8988T (cell line): ENCODE data around the gene GRM2.
A peak's percentile ranks its signal among the peaks of the same experiment; 100 is the strongest.

ENCODE experiments used
- DNase-seq: peaks from one replicate; pipeline ENCODE4 v3.0.0; 2011

The GRM2 gene

DNA sequence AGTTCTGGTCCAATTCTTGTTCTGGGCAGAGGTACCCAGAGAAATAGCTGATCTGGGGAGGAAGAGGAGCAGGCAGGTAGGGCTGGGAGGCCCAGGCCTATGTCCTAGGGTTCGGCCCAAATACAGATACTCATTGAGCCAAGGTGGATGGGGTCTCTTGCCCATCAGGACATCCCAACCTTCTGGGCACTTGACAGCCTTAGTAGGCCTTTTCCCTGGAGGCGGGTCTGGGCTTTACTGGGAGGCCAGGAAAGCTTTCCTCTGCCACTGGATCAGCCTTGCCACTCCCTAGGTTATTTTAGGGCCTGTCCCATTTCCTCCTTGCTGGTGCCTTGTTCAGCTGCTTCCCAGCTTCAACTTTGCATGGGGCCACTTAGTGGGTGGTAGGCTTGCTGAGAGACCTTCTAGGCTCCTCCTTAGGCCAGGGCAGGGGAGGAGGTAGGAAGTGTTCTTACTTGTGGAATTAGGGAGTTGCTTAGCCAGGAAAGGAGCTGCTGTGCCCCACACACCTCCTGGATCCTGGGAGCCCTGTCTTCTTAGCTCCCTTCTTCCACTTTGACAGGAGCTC lies 26.1 kb upstream of the GRM2 start:
- DNase-seq: no peak

DNA sequence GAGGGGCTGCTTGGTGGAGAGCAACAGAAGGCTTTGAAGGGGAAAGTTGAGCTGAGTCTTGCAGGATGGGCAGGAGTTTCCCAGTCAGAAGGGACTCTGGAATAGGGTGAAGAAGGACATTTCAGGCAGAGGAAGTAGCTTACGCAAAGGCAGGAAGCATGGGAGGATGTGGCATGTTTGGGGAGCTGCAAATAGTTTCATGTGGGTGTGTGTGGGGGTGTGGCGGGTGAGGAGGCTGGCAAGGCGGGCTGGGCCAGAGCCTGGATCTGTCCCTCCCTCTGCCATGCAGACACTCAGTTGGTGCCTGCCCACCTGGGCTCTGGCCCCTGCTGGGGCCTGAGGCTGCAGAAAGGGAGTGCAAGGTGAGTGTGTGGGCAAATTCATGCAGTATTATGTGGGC lies 25.4 kb upstream of the GRM2 start:
- DNase-seq: no peak

DNA sequence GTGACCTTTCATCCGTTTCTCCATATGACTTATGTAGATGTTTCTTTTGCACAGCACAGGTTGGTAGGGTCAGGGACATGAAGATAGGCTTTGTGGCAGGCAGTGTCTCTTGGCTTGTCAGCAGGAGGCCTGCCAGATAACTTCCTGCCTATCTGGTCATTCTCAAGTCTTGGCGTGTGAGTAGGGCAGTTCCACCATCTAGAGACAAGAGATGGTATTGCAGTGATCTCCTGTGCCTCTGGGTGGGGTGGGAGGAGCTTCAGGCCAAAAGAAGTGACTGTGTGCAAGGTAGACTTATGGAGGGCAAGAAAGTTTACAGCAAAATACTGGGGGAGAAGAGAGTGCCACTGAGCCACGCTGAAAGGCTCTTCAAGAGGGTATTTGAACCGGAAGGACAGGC lies 24.8 kb upstream of the GRM2 start:
- DNase-seq: peak; percentile 96

GRCh38 chr3:51682526-51682925 lies 24.3 kb upstream of the GRM2 start:
- no peak for DNase-seq

- no peak for DNase-seq
Observed at GRCh38 chr3:51683566-51683965, 23.3 kb upstream of the GRM2 start.

- DNase-seq: no peak
Observed at GRCh38 chr3:51684971-51685751, 21.7 kb upstream of the GRM2 start.

- DNase-seq: no peak
Observed at GRCh38 chr3:51686056-51686455, 20.8 kb upstream of the GRM2 start.

- no peak for DNase-seq
Observed at GRCh38 chr3:51686512-51687215, 20.2 kb upstream of the GRM2 start.

- DNase-seq: no peak
Observed at GRCh38 chr3:51687431-51688205, 19.2 kb upstream of the GRM2 start.

GRCh38 chr3:51688206-51688600 lies 18.7 kb upstream of the GRM2 start:
- DNase-seq: no peak

DNA sequence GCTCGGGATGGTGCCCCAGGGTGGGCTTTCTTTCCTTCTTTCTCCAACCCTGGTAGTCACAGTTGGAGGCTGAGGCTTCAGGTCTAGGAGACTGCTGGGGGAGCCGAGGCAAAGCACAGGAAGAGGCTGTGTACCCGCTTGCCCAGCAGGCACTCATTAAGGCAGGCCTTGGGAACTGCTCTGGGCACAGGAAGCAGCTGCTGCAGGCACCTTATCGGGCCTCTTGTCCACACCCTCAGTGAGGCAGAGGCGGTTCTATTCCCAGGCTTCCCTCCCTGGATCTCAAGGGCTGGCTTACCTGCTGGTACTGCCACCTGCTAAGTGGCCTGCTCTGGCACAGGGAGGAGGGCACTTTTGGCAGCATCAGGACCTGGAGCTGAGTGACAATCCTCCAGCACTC lies 15.8 kb upstream of the GRM2 start:
- DNase-seq: no peak

DNA sequence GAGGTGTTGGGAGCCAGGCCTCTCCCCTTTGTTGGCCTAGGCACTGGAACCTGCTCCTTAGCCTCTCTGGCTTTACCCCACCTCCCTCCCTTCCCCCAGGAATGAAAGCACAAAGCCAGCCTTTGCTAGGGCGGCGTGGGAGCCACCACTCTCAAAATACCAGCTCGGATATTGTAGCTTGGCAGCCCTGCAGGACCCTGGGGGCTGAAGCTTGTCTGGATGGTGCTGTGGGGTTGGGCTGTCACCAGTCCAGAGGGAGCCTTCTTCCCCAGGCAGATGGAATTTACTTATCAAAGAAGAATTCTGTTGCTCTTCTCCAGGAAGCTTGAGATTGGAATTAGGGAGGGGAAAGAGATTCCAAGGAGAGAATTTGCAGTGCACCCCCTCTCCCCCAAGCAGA lies 14.9 kb upstream of the GRM2 start:
- no peak for DNase-seq

- no peak for DNase-seq
Observed at GRCh38 chr3:51692980-51693395, 13.9 kb upstream of the GRM2 start.

DNA sequence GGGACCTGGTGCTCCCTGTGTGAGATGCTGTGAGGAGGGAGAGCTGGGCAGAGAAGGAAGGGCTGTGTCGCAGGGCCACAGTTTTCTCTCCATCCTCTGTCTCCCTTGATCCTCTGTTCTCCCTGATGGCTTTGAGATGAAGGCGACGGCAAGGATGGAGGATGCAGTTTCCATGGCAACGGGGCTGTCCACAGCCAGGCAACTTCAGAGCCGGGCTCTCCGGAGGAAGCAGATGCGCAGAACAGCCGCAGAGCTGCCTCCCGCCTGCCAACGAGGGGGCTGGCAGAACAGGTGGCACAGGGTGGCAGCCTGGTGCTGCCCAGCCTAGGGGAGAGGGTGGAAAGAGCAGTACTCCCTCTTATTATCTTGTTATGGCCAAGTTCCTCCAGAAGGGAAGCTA lies 9.9 kb upstream of the GRM2 start:
- no peak for DNase-seq

DNA sequence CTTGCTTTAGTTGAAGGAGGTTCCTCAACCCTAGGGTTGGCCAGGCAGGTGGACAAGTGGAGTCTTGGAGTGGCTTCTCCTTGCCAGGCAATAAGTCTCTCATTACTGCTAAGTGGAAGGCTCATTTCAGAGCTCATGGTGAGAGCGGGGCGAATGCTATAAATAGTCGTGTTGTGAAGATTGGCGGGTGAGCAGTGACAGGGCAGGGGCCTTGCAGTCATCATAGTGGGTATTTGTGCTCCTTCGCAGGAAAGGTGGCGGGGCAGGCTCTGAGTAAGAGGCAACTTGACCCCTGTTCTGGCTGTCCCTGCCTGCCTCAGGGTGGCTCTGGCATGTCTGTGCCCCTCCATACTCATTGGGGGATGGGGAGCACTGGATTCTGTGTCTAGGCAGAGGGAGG lies 8.7 kb upstream of the GRM2 start:
- no peak for DNase-seq

- DNase-seq: no peak
Observed at GRCh38 chr3:51700403-51700802, 6.5 kb upstream of the GRM2 start.

DNA sequence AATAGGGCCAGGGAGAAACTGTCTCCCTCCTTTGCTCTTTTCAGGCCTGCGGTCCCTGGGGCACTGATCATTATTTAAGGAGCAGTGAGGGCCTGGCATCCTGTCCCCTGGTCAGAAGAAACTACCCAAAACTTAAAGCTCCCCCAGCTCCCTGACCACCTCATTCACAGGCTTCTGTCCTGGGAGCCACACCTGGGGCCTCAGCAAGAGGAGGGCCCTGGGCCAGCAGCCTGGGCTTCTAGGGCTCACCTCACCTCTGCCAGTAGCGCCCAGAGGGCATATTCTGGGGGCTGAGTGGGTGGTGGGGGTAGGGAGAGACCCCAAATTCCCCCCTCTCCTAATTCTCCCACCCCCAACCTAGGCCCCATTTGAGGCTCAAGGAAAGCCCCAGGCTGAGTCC lies 4.7 kb upstream of the GRM2 start:
- DNase-seq: no peak

DNA sequence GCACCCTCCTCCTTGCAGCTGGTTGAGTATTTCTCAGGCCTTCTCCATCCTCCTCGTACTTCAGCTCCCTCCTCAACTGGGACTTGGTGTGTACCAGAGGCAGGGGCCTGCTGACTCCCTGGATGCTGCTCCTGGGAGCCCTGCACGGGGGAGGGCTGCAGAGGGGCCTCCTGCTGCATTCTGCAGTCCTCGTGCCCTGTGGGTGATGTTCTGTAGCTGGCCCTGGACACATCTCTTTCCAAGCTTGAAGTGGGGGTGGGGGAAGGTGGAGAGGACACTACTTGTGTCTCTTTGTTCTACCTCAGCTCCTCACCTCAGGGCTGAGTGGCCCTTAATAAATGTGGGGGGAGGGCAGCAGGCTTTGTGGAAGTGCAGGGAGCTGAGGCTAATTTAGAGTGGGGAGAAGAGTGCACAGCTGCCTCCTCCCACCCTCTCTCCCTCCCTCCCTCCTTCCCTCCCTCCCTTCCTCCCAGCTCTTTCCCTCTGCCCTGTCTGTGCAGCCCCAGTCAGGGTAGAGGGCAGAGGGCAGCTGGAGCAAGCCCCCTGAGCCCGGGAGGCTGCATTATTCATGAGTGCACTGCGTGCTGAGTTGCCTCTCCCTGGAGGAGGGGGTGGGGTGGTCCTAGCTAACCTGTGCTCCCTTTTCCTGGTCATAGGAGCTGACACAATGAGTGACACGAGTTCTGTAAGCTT lies 3.7 kb upstream of the GRM2 start:
- DNase-seq: no peak

DNA sequence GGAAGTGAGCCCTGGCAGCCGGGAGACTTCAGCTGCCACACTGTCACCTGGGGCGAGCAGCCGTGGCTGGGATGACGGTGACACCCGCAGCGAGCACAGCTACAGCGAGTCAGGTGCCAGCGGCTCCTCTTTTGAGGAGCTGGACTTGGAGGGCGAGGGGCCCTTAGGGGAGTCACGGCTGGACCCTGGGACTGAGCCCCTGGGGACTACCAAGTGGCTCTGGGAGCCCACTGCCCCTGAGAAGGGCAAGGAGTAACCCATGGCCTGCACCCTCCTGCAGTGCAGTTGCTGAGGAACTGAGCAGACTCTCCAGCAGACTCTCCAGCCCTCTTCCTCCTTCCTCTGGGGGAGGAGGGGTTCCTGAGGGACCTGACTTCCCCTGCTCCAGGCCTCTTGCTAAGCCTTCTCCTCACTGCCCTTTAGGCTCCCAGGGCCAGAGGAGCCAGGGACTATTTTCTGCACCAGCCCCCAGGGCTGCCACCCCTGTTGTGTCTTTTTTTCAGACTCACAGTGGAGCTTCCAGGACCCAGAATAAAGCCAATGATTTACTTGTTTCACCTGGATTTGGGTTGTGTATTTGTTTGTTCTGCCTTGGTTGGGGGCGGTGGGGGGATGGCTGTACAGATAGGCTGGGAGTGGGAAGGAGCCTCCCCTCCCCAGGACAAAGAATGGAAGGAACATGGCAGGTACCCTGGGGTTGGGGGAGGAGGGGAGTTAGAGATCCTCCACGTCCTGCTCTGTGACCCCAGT lies 2.9 kb upstream of the GRM2 start:
- DNase-seq: peak; percentile 24

DNA sequence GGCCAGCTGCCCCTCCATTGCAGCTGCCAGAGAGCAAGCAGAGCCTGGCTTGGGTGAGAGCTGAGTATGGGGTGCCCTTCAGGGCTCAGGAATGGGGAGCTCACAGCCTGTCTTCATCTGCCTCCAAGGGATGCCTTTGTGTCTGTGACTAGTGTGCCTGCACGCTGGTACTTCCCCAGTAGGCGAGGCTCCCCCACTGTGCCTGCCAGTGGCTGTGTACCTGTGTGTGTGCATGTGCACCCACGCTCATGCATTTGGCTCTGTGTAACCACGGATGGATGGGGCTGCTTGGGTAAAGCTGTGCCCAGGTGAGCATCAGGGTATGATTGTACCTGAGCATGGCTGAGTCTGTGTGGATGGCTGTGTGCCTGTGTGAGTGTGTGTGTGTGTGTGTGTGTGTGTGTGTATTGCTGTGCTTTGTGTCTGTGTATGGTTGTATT lies 2.3 kb upstream of the GRM2 start:
- peak; percentile 24 for DNase-seq

DNA sequence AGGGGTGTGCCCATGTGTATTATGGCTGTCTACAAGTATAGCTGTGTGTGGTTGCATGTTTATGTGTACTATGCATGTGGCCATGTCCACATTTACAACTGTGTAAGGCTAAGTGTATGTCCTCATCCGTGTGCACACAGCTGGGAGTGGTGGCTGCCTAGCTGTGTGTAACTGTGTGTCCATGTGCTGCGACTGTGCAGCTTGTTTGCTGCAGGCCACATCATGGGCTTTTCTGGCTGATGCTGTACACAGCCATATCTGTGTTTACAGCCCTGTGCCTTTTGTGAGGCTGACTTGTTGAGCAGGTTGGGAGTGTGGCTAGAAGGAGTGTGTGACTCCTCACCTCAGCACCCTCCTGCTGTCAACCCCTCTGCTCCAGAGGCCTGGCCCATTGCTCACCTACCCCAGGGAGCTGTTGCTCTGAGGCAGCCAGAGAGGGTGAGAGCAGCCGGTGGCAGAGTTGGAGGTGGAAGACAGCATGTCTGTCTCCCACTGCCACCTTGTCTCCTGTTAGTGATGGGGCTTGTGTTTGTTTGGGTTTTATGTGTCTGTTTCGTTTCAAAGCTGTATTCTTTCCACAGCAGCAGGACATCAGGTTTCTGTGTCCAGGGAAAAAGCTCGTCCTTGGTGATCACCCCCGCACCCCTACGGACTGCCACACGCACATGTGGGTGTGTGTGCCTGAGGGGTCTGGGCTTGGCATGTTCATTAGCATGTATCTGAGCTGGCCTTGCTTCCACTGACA lies 1.4 kb upstream of the GRM2 start:
- peak; percentile 37 for DNase-seq
